ENCODE data around the gene TMEM163. TPM values are rescaled to one million over a fixed set of nuclear protein-coding genes. Genes with fewer than 3 reads are reported as not detected.

TMEM163 gene
- total and polyA plus RNA-seq, 8 donors = 0.58 to 16.7 (median 3.2) TPM; not detected in 1

- H3K27ac ChIP-seq = no peak overlapping the region
These were observed 75.9 kb downstream of the TMEM163 start for GRCh38 chr2:134642938-134643337.

GRCh38 chr2:134640494-134640893 lies 78.3 kb downstream of the TMEM163 start:
- intact Hi-C loops (cut with DNase I; ENCODE audit: low total_unique reads) = no loop called here

More at GRCh38 chr2:134642938-134643337, 75.9 kb downstream of the TMEM163 start:
- Histone ChIP-seq H3K27me3 (no peaks in the 10 kb centered on the region), H3K9me3 (no peaks in the 10 kb centered on the region), H3K4me1 (no peaks in the 10 kb centered on the region), H3K36me3 (no peaks in the 10 kb centered on the region), H3K4me3 (no peak overlapping the region)
- TF ChIP-seq POLR2A (IDR thresholded peaks at IDR 0.05) (no peak), EP300 (IDR thresholded peaks at IDR 0.05) (no peak), CTCF (IDR thresholded peaks at IDR 0.05) (no peak), POLR2AphosphoS5 (IDR thresholded peaks at IDR 0.05) (no peak)
- intact Hi-C loops (cut with DNase I; ENCODE audit: low total_unique reads) = no loop called here
- 81 to 95% (median 84%) methylated on average over 1 of the region's 1 CpG for WGBS, 5 donors
- DNase-seq = no peak

GRCh38 chr2:134639265-134639664 lies 79.5 kb downstream of the TMEM163 start:
- 77 to 86% (median 79%) methylated on average over 2 of the region's 2 CpGs for WGBS, 5 donors
- TF ChIP-seq EP300 (IDR thresholded peaks at IDR 0.05) (no peak), CTCF (IDR thresholded peaks at IDR 0.05) (no peak), POLR2AphosphoS5 (IDR thresholded peaks at IDR 0.05) (no peak), POLR2A (IDR thresholded peaks at IDR 0.05) (no peak)
- H3K36me3 ChIP-seq = no peaks in the 10 kb centered on the region
- no peak overlapping the region for H3K4me3 ChIP-seq
- intact Hi-C loops (cut with DNase I; ENCODE audit: low total_unique reads) = no loop called here
- no peaks in the 10 kb centered on the region for H3K27me3 ChIP-seq
- no peak overlapping the region for H3K27ac ChIP-seq
- DNase-seq = no peak
- H3K9me3 ChIP-seq = peaks cover 0 to 5% (median 0%) of the 10 kb centered on the region in 4 donors
- no peaks in the 10 kb centered on the region for H3K4me1 ChIP-seq

More at GRCh38 chr2:134640494-134640893, 78.3 kb downstream of the TMEM163 start:
- H3K27ac ChIP-seq = no peak overlapping the region
- no peaks in the 10 kb centered on the region for H3K4me1 ChIP-seq
- no peak for TF ChIP-seq POLR2AphosphoS5 (IDR thresholded peaks at IDR 0.05)
- no peak for TF ChIP-seq POLR2A (IDR thresholded peaks at IDR 0.05)
- TF ChIP-seq EP300 (IDR thresholded peaks at IDR 0.05) = no peak
- no peak for TF ChIP-seq CTCF (IDR thresholded peaks at IDR 0.05)
- H3K4me3 ChIP-seq = no peak overlapping the region
- no peaks in the 10 kb centered on the region for H3K27me3 ChIP-seq
- H3K9me3 ChIP-seq = peaks cover 0 to 5% (median 0%) of the 10 kb centered on the region in 4 donors
- no peaks in the 10 kb centered on the region for H3K36me3 ChIP-seq
- no peak for DNase-seq
- WGBS, 5 donors = 48 to 72% (median 62%) methylated on average over 4 of the region's 4 CpGs

GRCh38 chr2:134636714-134637113 lies 82.1 kb downstream of the TMEM163 start:
- no peak overlapping the region for H3K4me3 ChIP-seq
- H3K36me3 ChIP-seq = no peaks in the 10 kb centered on the region
- H3K27ac ChIP-seq = no peak overlapping the region
- no peak for TF ChIP-seq CTCF (IDR thresholded peaks at IDR 0.05)
- no peak for TF ChIP-seq EP300 (IDR thresholded peaks at IDR 0.05)
- TF ChIP-seq POLR2A (IDR thresholded peaks at IDR 0.05) = no peak
- intact Hi-C loops (cut with DNase I; ENCODE audit: low total_unique reads) = no loop called here
- WGBS, 5 donors = 75 to 92% (median 81%) methylated on average over 1 of the region's 1 CpG
- no peaks in the 10 kb centered on the region for H3K4me1 ChIP-seq
- H3K27me3 ChIP-seq = no peaks in the 10 kb centered on the region
- no peak for DNase-seq
- peaks cover 0 to 5% (median 0%) of the 10 kb centered on the region in 4 donors for H3K9me3 ChIP-seq

All from stomach (tissue), 9 donors.